ENCODE measurements around the gene CR2.

DNA sequence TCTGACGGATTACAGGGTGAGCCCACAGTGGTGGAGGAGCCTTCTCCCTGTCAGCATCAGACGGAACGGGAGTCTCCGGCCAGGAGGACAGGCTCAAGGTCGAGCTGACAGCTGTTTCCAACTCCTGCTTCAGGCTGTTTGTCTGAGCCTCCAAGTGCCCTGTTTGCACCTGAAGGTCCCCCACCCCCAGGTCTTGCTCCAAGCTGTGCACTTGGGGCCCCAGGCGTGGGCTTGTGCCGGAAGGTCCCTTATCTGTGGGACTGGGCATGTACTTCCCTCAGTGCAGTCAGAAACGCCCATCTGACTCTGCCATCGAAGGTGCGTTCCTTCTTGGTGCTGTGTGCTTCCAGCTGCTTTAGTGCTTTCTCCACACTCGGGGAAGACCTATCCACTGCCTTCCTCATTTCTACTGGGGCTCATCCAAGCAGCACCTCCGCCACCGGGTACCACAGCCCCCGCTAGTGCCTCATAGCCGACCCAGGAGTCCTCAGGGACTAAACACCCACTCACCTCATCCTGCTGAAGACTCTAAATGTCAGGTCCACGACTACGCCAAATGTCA is 29.5 kb upstream of the CR2 start:
- no peak for TF ChIP-seq POLR2A (IDR thresholded peaks at IDR 0.05)
- no peak for TF ChIP-seq CTCF (IDR thresholded peaks at IDR 0.05)

All from tibial nerve (tissue), 3 donors.